HFFc6 (cell line): ENCODE measurements around the gene NOS3. TPM values are rescaled to one million over a fixed set of nuclear protein-coding genes. Genes with fewer than 3 reads are reported as not detected.

ENCODE experiments used
- DNase-seq: peaks from one replicate; pipeline ENCODE4 v3.0.0-alpha.2; 2018
- H3K27ac Mint-ChIP-seq: 2 replicates; pipeline ENCODE4 v1.8.0; 2020; ENCODE audit warnings: mild to moderate bottlenecking, mixed read lengths
- H3K27me3 Mint-ChIP-seq: 2 replicates; pipeline ENCODE4 v1.8.0; 2021; ENCODE audit warnings: mild to moderate bottlenecking, moderate library complexity, mixed read lengths; ENCODE audit not compliant: insufficient read depth
- H3K36me3 Mint-ChIP-seq: 2 replicates; pipeline ENCODE4 v1.8.0; 2021; ENCODE audit warnings: low read depth, mixed read lengths
- H3K4me1 Mint-ChIP-seq: 2 replicates; pipeline ENCODE4 v1.8.0; 2020; ENCODE audit warnings: low read depth, mixed read lengths
- H3K4me3 Mint-ChIP-seq: 2 replicates; pipeline ENCODE4 v1.8.0; 2020; ENCODE audit warnings: mild to moderate bottlenecking, moderate library complexity, mixed read lengths
- H3K9me3 Mint-ChIP-seq: 2 replicates; pipeline ENCODE4 v1.8.0; 2020; ENCODE audit warnings: mild to moderate bottlenecking, mixed read lengths
- total RNA-seq, 6 experiments: library from RNA; stranded (reverse); fragmentation: NEBNext Ultra II Directional; extraction: Animal tissue kit (Norgen Biotek cat#: 25700); gene quantifications; 2 replicates in 1 of 6; 3 replicates in 5 of 6; pipeline ENCODE4 v1.2.3, GENCODE V29; 2021
- TF ChIP-seq, protein P1 (sequence below): fragments of 200-600 bp; sonication (generic); IDR thresholded peaks from 2 replicates; pipeline ENCODE4 v1.5.0; 2021; ENCODE audit warnings: antibody characterized with exemption, mild to moderate bottlenecking

NOS3 gene
- total RNA-seq, 6 experiments from 2014 or later = 0.55 to 3.0 (median 2.0) TPM

DNA sequence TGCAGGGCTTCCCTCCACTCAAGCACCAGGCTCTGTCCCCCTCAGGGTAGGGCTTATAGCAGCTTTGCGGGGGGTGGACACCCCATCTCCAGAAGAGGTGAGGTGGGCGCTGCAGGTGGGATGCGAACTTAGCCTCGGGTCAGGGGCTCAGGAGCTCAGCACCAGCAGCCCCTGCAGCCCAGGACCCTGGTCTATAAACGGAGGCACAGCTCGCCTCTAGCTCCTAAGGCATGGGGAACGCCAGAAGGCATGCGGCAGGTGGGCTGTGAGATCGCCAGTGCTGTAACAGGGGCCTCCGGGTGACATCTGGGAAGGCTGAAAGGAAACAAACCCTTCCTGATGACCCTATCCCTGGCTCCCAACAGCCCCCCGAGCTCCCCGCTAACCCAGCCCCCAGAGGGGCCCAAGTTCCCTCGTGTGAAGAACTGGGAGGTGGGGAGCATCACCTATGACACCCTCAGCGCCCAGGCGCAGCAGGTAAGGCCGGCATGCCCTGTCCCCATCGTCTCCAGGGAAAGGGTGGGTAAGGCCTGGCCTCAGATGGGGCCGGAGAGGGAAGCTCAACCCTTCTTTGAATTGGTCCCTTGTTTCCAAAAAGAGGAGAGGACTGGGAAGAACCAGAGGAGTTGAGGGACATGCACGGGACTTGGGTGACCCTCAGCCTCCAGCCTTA lies 4.2 kb downstream of the NOS3 start:
- Mint-ChIP-seq H3K27ac (no peak overlapping the region), H3K9me3 (peaks cover 16% of the 10 kb centered on the region), H3K4me3 (no peak overlapping the region), H3K4me1 (no peaks in the 10 kb centered on the region), H3K27me3 (peaks cover 14% of the 10 kb centered on the region), H3K36me3 (peaks cover 15% of the 10 kb centered on the region)
- TF ChIP-seq, protein P1, sequence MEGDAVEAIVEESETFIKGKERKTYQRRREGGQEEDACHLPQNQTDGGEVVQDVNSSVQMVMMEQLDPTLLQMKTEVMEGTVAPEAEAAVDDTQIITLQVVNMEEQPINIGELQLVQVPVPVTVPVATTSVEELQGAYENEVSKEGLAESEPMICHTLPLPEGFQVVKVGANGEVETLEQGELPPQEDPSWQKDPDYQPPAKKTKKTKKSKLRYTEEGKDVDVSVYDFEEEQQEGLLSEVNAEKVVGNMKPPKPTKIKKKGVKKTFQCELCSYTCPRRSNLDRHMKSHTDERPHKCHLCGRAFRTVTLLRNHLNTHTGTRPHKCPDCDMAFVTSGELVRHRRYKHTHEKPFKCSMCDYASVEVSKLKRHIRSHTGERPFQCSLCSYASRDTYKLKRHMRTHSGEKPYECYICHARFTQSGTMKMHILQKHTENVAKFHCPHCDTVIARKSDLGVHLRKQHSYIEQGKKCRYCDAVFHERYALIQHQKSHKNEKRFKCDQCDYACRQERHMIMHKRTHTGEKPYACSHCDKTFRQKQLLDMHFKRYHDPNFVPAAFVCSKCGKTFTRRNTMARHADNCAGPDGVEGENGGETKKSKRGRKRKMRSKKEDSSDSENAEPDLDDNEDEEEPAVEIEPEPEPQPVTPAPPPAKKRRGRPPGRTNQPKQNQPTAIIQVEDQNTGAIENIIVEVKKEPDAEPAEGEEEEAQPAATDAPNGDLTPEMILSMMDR = no peak
- DNase-seq = no peak

DNA sequence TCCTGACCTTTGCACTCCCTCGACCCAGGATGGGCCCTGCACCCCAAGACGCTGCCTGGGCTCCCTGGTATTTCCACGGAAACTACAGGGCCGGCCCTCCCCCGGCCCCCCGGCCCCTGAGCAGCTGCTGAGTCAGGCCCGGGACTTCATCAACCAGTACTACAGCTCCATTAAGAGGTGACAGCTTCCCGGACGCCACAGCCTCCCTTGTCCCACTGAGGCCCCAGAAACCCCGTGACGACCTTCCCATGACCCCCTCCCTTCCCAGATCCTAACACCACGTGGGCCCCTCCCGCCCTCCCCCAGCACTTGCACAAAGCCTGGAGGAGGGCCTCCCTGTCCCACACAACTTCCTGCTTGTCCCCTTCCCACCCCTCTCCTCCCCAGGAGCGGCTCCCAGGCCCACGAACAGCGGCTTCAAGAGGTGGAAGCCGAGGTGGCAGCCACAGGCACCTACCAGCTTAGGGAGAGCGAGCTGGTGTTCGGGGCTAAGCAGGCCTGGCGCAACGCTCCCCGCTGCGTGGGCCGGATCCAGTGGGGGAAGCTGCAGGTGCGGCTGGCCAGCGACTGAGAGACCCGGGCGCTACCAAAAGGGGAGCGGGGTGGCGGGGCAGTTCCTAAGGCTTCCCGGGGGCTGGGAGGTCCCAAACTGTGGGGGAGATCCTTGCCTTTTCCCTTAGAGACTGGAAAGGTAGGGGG lies 5.7 kb downstream of the NOS3 start:
- H3K27me3 Mint-ChIP-seq = peaks cover 14% of the 10 kb centered on the region
- H3K9me3 Mint-ChIP-seq = peaks cover under 1% of the 10 kb centered on the region; the same call in 1 of the 2 replicates
- DNase-seq = no peak
- no peak overlapping the region for H3K4me3 Mint-ChIP-seq
- no peaks in the 10 kb centered on the region for H3K36me3 Mint-ChIP-seq
- no peaks in the 10 kb centered on the region for H3K4me1 Mint-ChIP-seq
- no peak overlapping the region for H3K27ac Mint-ChIP-seq
- TF ChIP-seq, protein P1 = no peak

DNA sequence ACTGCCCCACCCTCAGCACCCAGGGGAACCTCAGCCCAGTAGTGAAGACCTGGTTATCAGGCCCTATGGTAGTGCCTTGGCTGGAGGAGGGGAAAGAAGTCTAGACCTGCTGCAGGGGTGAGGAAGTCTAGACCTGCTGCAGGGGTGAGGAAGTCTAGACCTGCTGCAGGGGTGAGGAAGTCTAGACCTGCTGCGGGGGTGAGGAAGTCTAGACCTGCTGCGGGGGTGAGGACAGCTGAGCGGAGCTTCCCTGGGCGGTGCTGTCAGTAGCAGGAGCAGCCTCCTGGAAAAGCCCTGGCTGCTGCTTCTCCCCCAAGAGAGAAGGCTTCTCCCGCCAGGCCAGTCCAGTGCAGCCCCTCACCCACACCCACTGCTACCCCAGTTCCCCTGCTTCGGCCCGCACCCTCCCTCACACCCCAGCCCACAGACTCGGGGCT lies 6.3 kb downstream of the NOS3 start:
- peaks cover 19% of the 10 kb centered on the region for H3K27me3 Mint-ChIP-seq
- H3K4me3 Mint-ChIP-seq = no peak overlapping the region
- no peak overlapping the region for H3K27ac Mint-ChIP-seq
- TF ChIP-seq, protein P1 = no peak
- no peaks in the 10 kb centered on the region for H3K9me3 Mint-ChIP-seq
- no peak for DNase-seq
- no peaks in the 10 kb centered on the region for H3K36me3 Mint-ChIP-seq
- H3K4me1 Mint-ChIP-seq = no peaks in the 10 kb centered on the region

DNA sequence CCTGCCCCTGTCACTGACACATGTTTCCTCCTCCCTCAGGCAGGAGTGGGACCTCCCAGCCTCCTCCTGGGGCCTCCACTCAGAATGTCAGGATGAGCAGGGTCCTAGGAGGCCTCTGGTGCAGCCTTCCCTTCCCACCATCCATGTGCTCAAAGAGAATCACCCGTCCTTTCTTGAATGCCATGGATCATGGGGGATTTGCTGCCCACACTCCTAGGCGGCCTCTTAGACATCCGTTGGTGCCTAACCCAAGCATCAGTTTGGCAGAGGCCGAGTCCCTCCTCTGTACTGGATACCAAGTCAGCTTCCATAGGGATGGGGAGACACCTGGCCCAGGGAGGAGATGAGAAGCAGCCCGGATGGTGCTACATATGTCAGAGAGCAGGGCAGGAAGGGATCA lies 7.0 kb downstream of the NOS3 start:
- DNase-seq = no peak
- Mint-ChIP-seq H3K4me3 (no peak overlapping the region), H3K9me3 (no peaks in the 10 kb centered on the region), H3K36me3 (no peaks in the 10 kb centered on the region), H3K27me3 (peaks cover 19% of the 10 kb centered on the region), H3K4me1 (no peaks in the 10 kb centered on the region), H3K27ac (no peak overlapping the region)
- TF ChIP-seq, protein P1 = no peak

DNA sequence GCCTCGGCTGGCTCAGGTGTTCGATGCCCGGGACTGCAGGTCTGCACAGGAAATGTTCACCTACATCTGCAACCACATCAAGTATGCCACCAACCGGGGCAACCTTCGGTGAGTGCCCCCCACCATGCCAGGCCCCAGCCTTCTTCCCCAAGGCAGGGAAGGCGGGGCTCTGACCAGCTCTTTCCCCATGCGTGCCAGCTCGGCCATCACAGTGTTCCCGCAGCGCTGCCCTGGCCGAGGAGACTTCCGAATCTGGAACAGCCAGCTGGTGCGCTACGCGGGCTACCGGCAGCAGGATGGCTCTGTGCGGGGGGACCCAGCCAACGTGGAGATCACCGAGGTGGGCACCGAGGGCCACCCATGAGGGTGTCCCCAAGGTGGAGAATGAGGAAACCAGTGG lies 7.5 kb downstream of the NOS3 start:
- Mint-ChIP-seq H3K27me3 (peaks cover 19% of the 10 kb centered on the region), H3K36me3 (no peaks in the 10 kb centered on the region), H3K4me3 (no peak overlapping the region), H3K9me3 (no peaks in the 10 kb centered on the region), H3K4me1 (no peaks in the 10 kb centered on the region), H3K27ac (no peak overlapping the region)
- DNase-seq = no peak
- TF ChIP-seq, protein P1 = no peak
